K562 (cell line): ENCODE results near the gene FADD. TPM values are rescaled to one million over a fixed set of nuclear protein-coding genes. Genes with fewer than 3 reads are reported as not detected.

Experiments used
- ATAC-seq: fragments of 200-7000 bp; cut with Tn5 transposase; 3 replicates; pipeline ENCODE4 v1.9.1; 2020; ENCODE audit warnings: moderate library complexity
- BruUV-seq: library from RNA; stranded (reverse); fragments of 400-500 nt; replicated peaks from 2 replicates; lab custom pipeline; 2021; lab: Mats Ljungman, UMichigan
- CTCF ChIA-PET: fragments of 300-600 bp; formaldehyde crosslinking; extraction: SDS; loops from one replicate; lab custom pipeline; 2021; ENCODE audit warnings: low intra/inter-chr PET ratio; lab: Yijun Ruan, JAX
- POLR2A ChIA-PET: fragments of 300-600, 350-650 bp; sonication (Branson Sonifier 250); formaldehyde crosslinking; extraction: SDS; loops from one replicate; lab custom pipeline; 2021; ENCODE audit warnings: antibody characterized with exemption, inconsistent platforms; lab: Yijun Ruan, JAX
- DNase-seq, 4 experiments: peaks; one replicate each; pipeline versions ENCODE4 v3.0.0 to v3.0.0-alpha.2; 2011 to 2018; ENCODE audit warnings: low spot score in 3 of 4, mixed read lengths in 3 of 4; ENCODE audit errors: extremely low read depth in 1 of 4
- FAIRE-seq: peaks from 2 replicates; lab custom pipeline; 2011; peaks lifted over from hg19 to GRCh38; lab: Jason Lieb, UNC
- H2AFZ ChIP-seq: 2 replicates; pipeline ENCODE4 v1.6.0; 2011; ENCODE audit warnings: low read depth, low read length, control low read depth, inconsistent platforms
- H3K27ac ChIP-seq: fragments of 200-600 bp; 3 replicates; pipeline ENCODE4 v1.8.0; 2011; ENCODE audit warnings: low read depth, mild to moderate bottlenecking, control low read depth, inconsistent platforms, low read length, moderate library complexity, mixed read lengths; ENCODE audit errors: extremely low read depth
- H3K27me3 ChIP-seq, 2 experiments: fragments of 300-600 bp in 1 of 2; 2 replicates in 1 of 2; 3 replicates in 1 of 2; pipeline versions ENCODE4 v1.6.0 to v1.8.0; 2011; ENCODE audit warnings: inconsistent platforms in 2 of 2, low read length in 2 of 2, mild to moderate bottlenecking in 1 of 2, mixed read lengths in 1 of 2, moderate library complexity in 1 of 2; ENCODE audit not compliant: control insufficient read depth in 2 of 2, insufficient read depth in 2 of 2
- H3K36me3 ChIP-seq: fragments of 300-600 bp; 3 replicates; pipeline ENCODE4 v1.8.0; 2011; ENCODE audit warnings: mild to moderate bottlenecking, low read length, inconsistent platforms; ENCODE audit not compliant: control insufficient read depth, insufficient read depth
- H3K4me1 ChIP-seq, 2 experiments: fragments of 200-600 bp in 1 of 2; replicated peaks in 1 of 2; 2 replicates in 1 of 2; 3 replicates in 1 of 2; pipeline versions ENCODE4 v1.5.1 to v1.8.0; 2011; ENCODE audit warnings: inconsistent platforms in 2 of 2, low read length in 2 of 2, mild to moderate bottlenecking in 1 of 2, mixed read lengths in 1 of 2, moderate library complexity in 1 of 2; ENCODE audit not compliant: control insufficient read depth in 2 of 2, insufficient read depth in 2 of 2
- H3K4me2 ChIP-seq: 2 replicates; pipeline ENCODE4 v1.6.1; 2011; ENCODE audit warnings: low read length, control low read depth, inconsistent platforms, mixed read lengths; ENCODE audit not compliant: insufficient read depth
- H3K4me3 ChIP-seq: fragments of 200-600 bp; sonication (generic), shearing (Covaris generic); 2 replicates; pipeline ENCODE4 v1.5.1; 2016; ENCODE audit warnings: control low read depth, inconsistent platforms
- H3K79me2 ChIP-seq: fragments of 200-600 bp; 3 replicates; pipeline ENCODE4 v1.8.0; 2011; ENCODE audit warnings: low read length, inconsistent platforms; ENCODE audit not compliant: control insufficient read depth, insufficient read depth
- H3K9ac ChIP-seq, 2 experiments: 2 replicates each; pipeline versions ENCODE4 v1.6.0 to v1.6.1; 2011; ENCODE audit warnings: low read depth in 2 of 2, low read length in 2 of 2, control low read depth in 1 of 2, inconsistent platforms in 1 of 2, mild to moderate bottlenecking in 1 of 2, mixed read lengths in 1 of 2; ENCODE audit not compliant: insufficient read depth in 1 of 2
- H3K9me1 ChIP-seq: one replicate; pipeline ENCODE4 v1.6.0; 2011; ENCODE audit warnings: inconsistent platforms, mild to moderate bottlenecking, low read length, moderate library complexity; ENCODE audit not compliant: control insufficient read depth, insufficient read depth
- H3K9me3 ChIP-seq: replicated peaks from 2 replicates; pipeline ENCODE4 v1.5.1; 2011; ENCODE audit warnings: low read depth, low read length, inconsistent platforms; ENCODE audit not compliant: control insufficient read depth, insufficient read depth
- H4K20me1 ChIP-seq: replicated peaks from 2 replicates; pipeline ENCODE4 v1.6.1; 2011; ENCODE audit warnings: low read length, inconsistent platforms, mixed read lengths; ENCODE audit not compliant: control insufficient read depth, insufficient read depth
- FOXM1 ChIP-seq, 2 experiments: fragments of 450-650 bp in 1 of 2; sonication (generic) in 1 of 2; formaldehyde crosslinking in 1 of 2; IDR thresholded peaks; 2 replicates each; pipeline versions ENCODE4 v1.6.1 to v1.9.0; 2017 to 2022; ENCODE audit warnings: low read depth in 2 of 2, mild to moderate bottlenecking in 2 of 2, missing genetic modification reagents in 1 of 2, moderate library complexity in 1 of 2
- NR1H2 ChIP-seq: sonication (generic); formaldehyde crosslinking; IDR thresholded peaks from 2 replicates; pipeline ENCODE4 v1.4.0; 2020; ENCODE audit warnings: mild to moderate bottlenecking, missing genetic modification reagents
- TBP ChIP-seq: optimal IDR thresholded peaks from 2 replicates; pipeline ENCODE3; 2011; ENCODE audit warnings: low read depth, low read length, improper control_type of control experiment
- TSC22D4 ChIP-seq: fragments of 450-650 bp; IDR thresholded peaks from 2 replicates; pipeline ENCODE4 v1.6.1; 2016; ENCODE audit warnings: missing genetic modification characterization, missing biosample characterization, control low read depth
- WHSC1 ChIP-seq: IDR thresholded peaks from one replicate; pipeline ENCODE4 v1.6.1; 2012; ENCODE audit warnings: low read length, control low read depth, inconsistent platforms
- ZNF121 ChIP-seq: sonication (generic); formaldehyde crosslinking; conservative IDR thresholded peaks from 2 replicates; pipeline ENCODE4 v1.8.0; 2022; ENCODE audit warnings: missing genetic modification reagents
- ZNF282 ChIP-seq: sonication (generic); formaldehyde crosslinking; IDR thresholded peaks from 2 replicates; pipeline ENCODE4 v1.8.1; 2023; ENCODE audit warnings: missing genetic modification reagents
- ZNF316 ChIP-seq: fragments of 450-650 bp; IDR thresholded peaks from 2 replicates; pipeline ENCODE4 v1.6.1; 2016
- ZNF707 ChIP-seq: fragments of 250-450 bp; sonication (Bioruptor Pico); conservative IDR thresholded peaks from 2 replicates; pipeline ENCODE4 v1.8.0; 2022; ENCODE audit warnings: inconsistent platforms, mild to moderate bottlenecking, moderate library complexity
- WGBS: fragments of 100-300 bp; shearing (Covaris generic); methylation state at CpG from one replicate; pipeline ENCODE4 v1.1.6; 2016; ENCODE audit warnings: low coverage, mixed read lengths; ENCODE audit not compliant: insufficient coverage; ENCODE audit errors: missing lambda C conversion rate; 5-methylcytosine and 5-hydroxymethylcytosine counted together
- in situ Hi-C: fragments of 300-500 bp; cut with MboI; formaldehyde crosslinking; loops from 4 replicates; pipeline ENCODE4 v1.15.0; 2018; ENCODE audit warnings: inconsistent platforms, mixed read lengths
- intact Hi-C: fragments of 100-400 bp; cut with micrococcal nuclease; formaldehyde crosslinking; loops from 2 replicates; pipeline ENCODE4 v1.14.2; 2022
- polyA plus RNA-seq, 8 experiments: library from polyadenylated mRNA; depleted of rRNA in 4 of 8; stranded (reverse) in 5 of 8; unstranded in 3 of 8; fragments of >200 nt; fragmentation: Nextera tagmentation in 2 of 8; fragmentation: Illumina TruSeq in 1 of 8; extraction: Ambion mirVana in 2 of 8; extraction: Trizol in 1 of 8; gene quantifications; 2 replicates each; pipeline versions ENCODE4 v1.2.1 to v1.2.3, GENCODE V29; 2011 to 2014; ENCODE audit warnings: inconsistent platforms in 1 of 8, missing spikeins in 1 of 8
- total RNA-seq, 7 experiments: library from RNA; depleted of rRNA in 6 of 7; stranded (reverse); fragments of >200 nt in 6 of 7; fragmentation: Illumina TruSeq in 2 of 7; extraction: Trizol in 2 of 7; gene quantifications; 2 replicates each; pipeline versions ENCODE4 v1.2.1 to v1.2.3, GENCODE V29; 2011 to 2021; ENCODE audit warnings: low replicate concordance in 1 of 7
- TF ChIP-seq, protein P1 (sequence below): sonication (generic); formaldehyde crosslinking; IDR thresholded peaks from 2 replicates; pipeline ENCODE4 v1.8.1; 2023; ENCODE audit warnings: mild to moderate bottlenecking, missing genetic modification reagents
- TF ChIP-seq, protein P2 (sequence below), 2 experiments: fragments of 450-650 bp in 1 of 2; sonication (generic) in 1 of 2; formaldehyde crosslinking in 1 of 2; IDR thresholded peaks in 1 of 2; conservative IDR thresholded peaks in 1 of 2; 2 replicates each; pipeline versions ENCODE4 v1.6.1 to v1.8.1; 2016 to 2023; ENCODE audit warnings: mild to moderate bottlenecking in 2 of 2, moderate library complexity in 2 of 2, inconsistent platforms in 1 of 2, missing genetic modification reagents in 1 of 2
- TF ChIP-seq, protein P3 (sequence below): fragments of 450-650 bp; IDR thresholded peaks from 2 replicates; pipeline ENCODE4 v1.6.1; 2016; ENCODE audit warnings: antibody characterized with exemption

The FADD gene
- total and polyA plus RNA-seq, 9 of the 15 experiments (the other 6 are each of a cell fraction or from before 2014, with no cell fraction given), result 0.29 to 26.9 (median 20.4) TPM

DNA sequence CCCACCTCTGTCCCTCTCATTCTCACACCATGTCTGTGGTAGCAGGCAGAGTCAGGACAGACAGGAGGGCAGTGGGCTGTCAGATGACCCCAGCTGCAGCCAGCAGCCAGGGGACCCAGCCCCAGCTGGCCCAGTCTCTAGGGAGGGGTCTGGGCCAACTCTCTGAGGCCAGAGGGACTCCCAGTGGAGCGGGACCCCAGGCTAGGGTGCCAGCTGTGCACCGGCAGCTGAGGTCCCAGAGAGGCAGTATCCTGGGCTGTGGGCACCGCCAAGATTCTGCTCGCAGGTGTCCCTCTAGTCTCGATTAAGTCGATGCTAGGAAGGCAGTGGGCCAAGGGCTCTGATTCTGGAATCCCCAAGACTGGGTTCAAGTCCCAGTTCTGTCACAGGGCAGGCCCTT is 16.7 kb upstream of the FADD start:
- TF ChIP-seq NR1H2, result no peak
- TF ChIP-seq TBP, result no peak
- TF ChIP-seq ZNF282 (CRISPR knock-in tag), result no peak
- no peak for TF ChIP-seq ZNF121
- no peak for TF ChIP-seq TSC22D4
- TF ChIP-seq, protein P1, sequence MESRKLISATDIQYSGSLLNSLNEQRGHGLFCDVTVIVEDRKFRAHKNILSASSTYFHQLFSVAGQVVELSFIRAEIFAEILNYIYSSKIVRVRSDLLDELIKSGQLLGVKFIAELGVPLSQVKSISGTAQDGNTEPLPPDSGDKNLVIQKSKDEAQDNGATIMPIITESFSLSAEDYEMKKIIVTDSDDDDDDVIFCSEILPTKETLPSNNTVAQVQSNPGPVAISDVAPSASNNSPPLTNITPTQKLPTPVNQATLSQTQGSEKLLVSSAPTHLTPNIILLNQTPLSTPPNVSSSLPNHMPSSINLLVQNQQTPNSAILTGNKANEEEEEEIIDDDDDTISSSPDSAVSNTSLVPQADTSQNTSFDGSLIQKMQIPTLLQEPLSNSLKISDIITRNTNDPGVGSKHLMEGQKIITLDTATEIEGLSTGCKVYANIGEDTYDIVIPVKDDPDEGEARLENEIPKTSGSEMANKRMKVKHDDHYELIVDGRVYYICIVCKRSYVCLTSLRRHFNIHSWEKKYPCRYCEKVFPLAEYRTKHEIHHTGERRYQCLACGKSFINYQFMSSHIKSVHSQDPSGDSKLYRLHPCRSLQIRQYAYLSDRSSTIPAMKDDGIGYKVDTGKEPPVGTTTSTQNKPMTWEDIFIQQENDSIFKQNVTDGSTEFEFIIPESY (CRISPR knock-in tag), result no peak
- TF ChIP-seq ZNF707 (CRISPR knock-in tag), result no peak
- TF ChIP-seq ZNF316, result no peak
- TF ChIP-seq, protein P2, sequence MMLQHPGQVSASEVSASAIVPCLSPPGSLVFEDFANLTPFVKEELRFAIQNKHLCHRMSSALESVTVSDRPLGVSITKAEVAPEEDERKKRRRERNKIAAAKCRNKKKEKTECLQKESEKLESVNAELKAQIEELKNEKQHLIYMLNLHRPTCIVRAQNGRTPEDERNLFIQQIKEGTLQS (IDR thresholded peaks at IDR 0.05), result no peak
- TF ChIP-seq, protein P2 (CRISPR knock-in tag; conservative IDR thresholded peaks at IDR 0.05), result no peak
- TF ChIP-seq, protein P3, sequence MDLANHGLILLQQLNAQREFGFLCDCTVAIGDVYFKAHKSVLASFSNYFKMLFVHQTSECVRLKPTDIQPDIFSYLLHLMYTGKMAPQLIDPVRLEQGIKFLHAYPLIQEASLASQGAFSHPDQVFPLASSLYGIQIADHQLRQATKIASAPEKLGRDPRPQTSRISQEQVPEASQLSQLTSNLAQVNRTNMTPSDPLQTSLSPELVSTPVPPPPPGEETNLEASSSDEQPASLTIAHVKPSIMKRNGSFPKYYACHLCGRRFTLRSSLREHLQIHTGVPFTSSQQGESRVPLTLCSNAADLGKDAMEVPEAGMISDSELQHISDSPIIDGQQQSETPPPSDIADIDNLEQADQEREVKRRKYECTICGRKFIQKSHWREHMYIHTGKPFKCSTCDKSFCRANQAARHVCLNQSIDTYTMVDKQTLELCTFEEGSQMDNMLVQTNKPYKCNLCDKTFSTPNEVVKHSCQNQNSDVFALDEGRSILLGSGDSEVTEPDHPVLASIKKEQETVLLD, result no peak
- no peak for TF ChIP-seq FOXM1 (IDR thresholded peaks at IDR 0.05; ENCODE audit: low read depth)
- no peak for TF ChIP-seq FOXM1 (CRISPR knock-in tag; IDR thresholded peaks at IDR 0.05; ENCODE audit: low read depth)
- no peak for TF ChIP-seq WHSC1
- TF ChIP-seq, all 486 proteins: peak for 0
- POLR2A ChIA-PET, result interaction anchor here (0.6 to 1.0 kb wide), 2 partner anchors 9 to 18 kb away, joined by 3 to 4 read pairs; no protein-coding TSS in a partner anchor
- Histone ChIP-seq H3K27ac (no peak overlapping the region), H3K4me3 (no peak overlapping the region), H3K9ac (no peak overlapping the region), H3K9me1 (no peaks in the 10 kb centered on the region), H3K36me3 (no peaks in the 10 kb centered on the region), H2AFZ (no peak overlapping the region), H3K79me2 (no peaks in the 10 kb centered on the region), H3K4me1 (peaks cover 0 to 9% of the 10 kb centered on the region in 2 experiments; a peak in 2 of 5 replicates), H3K9me3 (peaks cover 2% of the 10 kb centered on the region; the same call in 1 of the 2 replicates), H3K4me2 (no peak overlapping the region), H4K20me1 (0 out of 2 replicates have a peak, but pooled peaks cover 9% of the 10 kb centered on the region), H3K27me3 (peaks cover 31 to 77% of the 10 kb centered on the region in 2 experiments; a peak in 4 of 5 replicates)
- DNase-seq (no peak), ATAC-seq (no peak), FAIRE-seq (no peak)
- no TSS peak for BruUV-seq
- intact Hi-C loops (no loop called here), in situ Hi-C loops (loop anchor here (10.0 kb wide), 1 partner anchor 472 kb away; no protein-coding TSS in a partner anchor)
- 8% methylated on average over 6 of the region's 6 CpGs for WGBS
- CTCF ChIA-PET, result no interaction called here
